Coronary artery (tissue), 2 donors: ENCODE results near the gene YRDC.
"Not testable (repeated sequence)": the region's sequence is repeated elsewhere in the genome, so short reads cannot be mapped to it uniquely, and the experiment has no call there.

Source experiments
- DNase-seq: peaks from one replicate; pipeline ENCODE4 v3.0.0-alpha.2; 2017; ENCODE audit warnings: low spot score
- H3K27ac ChIP-seq, 2 donors: fragments of 200-600 bp; sonication (generic); one replicate each; pipeline ENCODE4 v1.5.1; 2016 to 2019
- H3K4me3 ChIP-seq: fragments of 200-600 bp; sonication (generic); 2 replicates; pipeline ENCODE4 v1.5.1; 2016; ENCODE audit warnings: mild to moderate bottlenecking, moderate library complexity
- TF ChIP-seq, protein P1 (sequence below): fragments of 200-600 bp; sonication (generic); IDR thresholded peaks from one replicate; pipeline ENCODE4 v1.5.1; 2019; ENCODE audit warnings: antibody characterized with exemption

YRDC gene

GRCh38 chr1:37794372-37795339, 13.4 kb downstream of the YRDC start:
- Histone ChIP-seq H3K4me3 (peak overlapping the region; percentile 76), H3K27ac (no peak overlapping the region)
- DNase-seq = no peak
- TF ChIP-seq, protein P1, sequence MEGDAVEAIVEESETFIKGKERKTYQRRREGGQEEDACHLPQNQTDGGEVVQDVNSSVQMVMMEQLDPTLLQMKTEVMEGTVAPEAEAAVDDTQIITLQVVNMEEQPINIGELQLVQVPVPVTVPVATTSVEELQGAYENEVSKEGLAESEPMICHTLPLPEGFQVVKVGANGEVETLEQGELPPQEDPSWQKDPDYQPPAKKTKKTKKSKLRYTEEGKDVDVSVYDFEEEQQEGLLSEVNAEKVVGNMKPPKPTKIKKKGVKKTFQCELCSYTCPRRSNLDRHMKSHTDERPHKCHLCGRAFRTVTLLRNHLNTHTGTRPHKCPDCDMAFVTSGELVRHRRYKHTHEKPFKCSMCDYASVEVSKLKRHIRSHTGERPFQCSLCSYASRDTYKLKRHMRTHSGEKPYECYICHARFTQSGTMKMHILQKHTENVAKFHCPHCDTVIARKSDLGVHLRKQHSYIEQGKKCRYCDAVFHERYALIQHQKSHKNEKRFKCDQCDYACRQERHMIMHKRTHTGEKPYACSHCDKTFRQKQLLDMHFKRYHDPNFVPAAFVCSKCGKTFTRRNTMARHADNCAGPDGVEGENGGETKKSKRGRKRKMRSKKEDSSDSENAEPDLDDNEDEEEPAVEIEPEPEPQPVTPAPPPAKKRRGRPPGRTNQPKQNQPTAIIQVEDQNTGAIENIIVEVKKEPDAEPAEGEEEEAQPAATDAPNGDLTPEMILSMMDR = no peak

DNA sequence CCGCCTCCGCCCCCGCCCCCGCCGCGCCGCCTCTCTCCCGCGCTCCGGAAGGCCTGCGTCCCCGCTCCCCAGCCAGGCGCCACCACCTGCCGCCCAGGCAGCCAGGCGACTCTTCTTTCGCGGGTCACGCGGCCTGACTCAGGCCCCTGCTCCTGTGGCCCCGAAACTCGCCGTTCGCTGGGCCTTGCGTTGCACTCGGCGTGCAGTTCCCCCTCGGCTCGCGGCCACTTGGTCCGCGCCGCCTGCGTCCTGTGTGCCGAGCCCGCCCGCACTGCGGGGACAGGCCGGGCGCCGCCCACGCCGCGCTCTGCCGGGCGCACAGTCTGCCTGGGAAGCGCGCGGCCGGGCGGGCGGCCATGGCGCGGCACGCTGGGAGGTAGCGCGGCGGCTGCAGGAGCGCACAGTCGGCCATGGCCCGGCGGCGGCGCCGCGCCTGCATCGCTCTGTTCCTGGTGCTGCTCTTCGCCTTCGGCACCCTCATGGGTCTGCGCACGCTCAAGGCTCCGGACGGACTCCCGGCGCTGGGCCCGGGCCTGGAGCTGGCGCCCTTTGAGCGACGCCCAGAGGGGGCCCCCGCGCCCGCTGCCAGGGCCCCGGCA, 14.1 kb downstream of the YRDC start, which contains the start of gene MANEAL:
Gene MANEAL (plus strand): TSS at position 75 of the 599 bp plus-strand sequence. CDS start 336 bp downstream, at position 411.
- TF ChIP-seq, protein P1 = no peak
- peak within 1 kb of the TSS; percentile 76 for H3K4me3 ChIP-seq
- no peak within 1 kb of the TSS for H3K27ac ChIP-seq
- DNase-seq = no peak

GRCh38 chr1:37792943-37793686, 14.9 kb downstream of the YRDC start:
- Histone ChIP-seq H3K4me3 (peak overlapping the region; percentile 76), H3K27ac (no peak overlapping the region)
- no peak for DNase-seq
- TF ChIP-seq, protein P1 = no peak

DNA sequence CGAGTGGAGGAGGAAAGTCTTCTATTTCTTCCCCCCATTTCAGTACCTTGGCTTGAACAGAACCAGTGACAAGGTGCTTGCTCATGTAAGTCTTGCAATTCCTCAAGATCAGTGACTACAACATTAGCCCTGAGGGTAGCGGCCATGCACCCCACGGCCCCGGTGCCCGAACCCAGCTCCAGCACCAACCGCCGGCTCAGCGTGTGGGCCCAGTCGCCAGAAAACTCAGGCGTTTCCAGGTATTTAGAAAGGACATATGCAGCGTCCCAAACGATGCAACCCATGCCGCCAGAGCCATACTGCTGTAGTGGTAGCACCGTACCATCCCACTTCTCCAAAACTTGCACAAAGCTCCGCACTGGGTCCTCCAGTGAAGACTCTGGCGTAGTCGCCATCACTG, 25.5 kb downstream of the YRDC start:
- Histone ChIP-seq H3K4me3 (no peak overlapping the region), H3K27ac (no peak overlapping the region)
- TF ChIP-seq, protein P1 = no peak
- DNase-seq = no peak

GRCh38 chr1:37778654-37779053, 29.4 kb downstream of the YRDC start:
- TF ChIP-seq, protein P1 = no peak
- no peak overlapping the region for H3K4me3 ChIP-seq
- no peak overlapping the region for H3K27ac ChIP-seq
- DNase-seq = no peak

- H3K27ac ChIP-seq = no peak overlapping the region
- TF ChIP-seq, protein P1 = no peak
- H3K4me3 ChIP-seq = no peak overlapping the region
- DNase-seq = no peak
These were observed 31.0 kb downstream of the YRDC start for GRCh38 chr1:37776946-37777516.

GRCh38 chr1:37771440-37771839, 36.6 kb downstream of the YRDC start:
- DNase-seq, H3K4me3 ChIP-seq, H3K27ac ChIP-seq: not testable (repeated sequence)
